NCI-H2029 (cell line): Measurements from ENCODE around the gene PRELID1.
"Not testable (repeated sequence)": the region's sequence is repeated elsewhere in the genome, so short reads cannot be mapped to it uniquely, and the experiment has no call there.

Experiments
- DNase-seq: peaks from one replicate; lab custom pipeline; 2025; lab: John Stamatoyannopoulos, UW

The PRELID1 gene

GRCh38 chr5:177299697-177300096 is 3.9 kb upstream of the PRELID1 start:
- no peak for DNase-seq

DNA sequence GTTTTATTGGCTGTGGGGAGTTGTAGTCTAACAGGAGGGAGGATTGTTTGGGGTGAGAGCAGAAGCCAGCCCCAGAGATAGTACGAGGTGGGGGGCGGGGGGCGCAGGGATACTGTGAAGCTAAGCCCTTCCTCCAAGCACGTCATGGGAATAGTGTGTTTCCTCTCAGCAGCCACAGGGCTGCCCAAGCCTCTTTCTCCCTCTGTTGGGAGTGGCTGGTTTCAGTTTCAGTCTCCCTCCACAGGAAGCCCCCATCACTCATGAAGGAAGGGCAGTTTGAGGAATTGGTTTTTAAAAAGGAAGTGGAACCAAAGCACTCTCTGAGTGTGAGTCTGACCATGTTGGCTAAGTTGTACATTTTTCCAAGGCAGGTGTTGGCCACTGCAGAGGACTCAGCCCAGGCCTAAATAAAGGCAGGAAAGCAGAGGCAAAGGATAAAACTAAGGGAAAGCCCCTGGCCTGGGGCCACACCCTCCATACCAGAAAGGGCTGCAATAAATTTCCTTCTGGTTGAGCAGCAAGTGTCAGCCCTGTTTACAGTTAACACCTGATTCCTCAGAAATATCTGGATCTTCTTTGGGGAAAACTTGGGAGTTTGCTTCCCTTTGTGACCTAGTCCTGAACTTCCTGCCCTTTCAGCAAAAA is 3.2 kb upstream of the PRELID1 start:
- DNase-seq, result no peak

GRCh38 chr5:177300951-177301350 is 2.6 kb upstream of the PRELID1 start:
- no peak for DNase-seq

GRCh38 chr5:177301503-177302165 is 2.0 kb upstream of the PRELID1 start:
- DNase-seq, result peak; percentile 98

- DNase-seq, result no peak
Measured at GRCh38 chr5:177302354-177303110, 1.1 kb upstream of the PRELID1 start.

DNA sequence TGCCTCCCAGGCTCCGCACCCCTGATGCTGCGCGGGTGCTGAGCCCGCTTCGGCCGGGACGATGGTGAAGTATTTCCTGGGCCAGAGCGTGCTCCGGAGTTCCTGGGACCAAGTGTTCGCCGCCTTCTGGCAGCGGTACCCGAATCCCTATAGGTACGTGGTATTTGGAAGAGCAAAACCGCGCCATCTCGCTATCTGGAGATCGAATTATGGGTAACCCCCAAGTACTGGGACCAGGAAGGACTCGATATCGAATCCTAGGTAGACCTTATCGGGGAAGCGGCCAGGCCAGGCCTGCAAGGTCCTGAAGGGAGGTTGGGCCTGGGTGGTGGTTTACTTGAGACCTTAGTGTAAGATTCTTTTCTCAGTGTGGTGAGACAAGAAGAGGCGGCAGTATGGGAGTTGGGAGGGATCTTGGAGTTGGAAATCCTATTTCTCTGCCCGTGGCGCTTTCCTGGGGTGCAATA is 359 bp downstream of the PRELID1 start:
- DNase-seq, result no peak

DNA sequence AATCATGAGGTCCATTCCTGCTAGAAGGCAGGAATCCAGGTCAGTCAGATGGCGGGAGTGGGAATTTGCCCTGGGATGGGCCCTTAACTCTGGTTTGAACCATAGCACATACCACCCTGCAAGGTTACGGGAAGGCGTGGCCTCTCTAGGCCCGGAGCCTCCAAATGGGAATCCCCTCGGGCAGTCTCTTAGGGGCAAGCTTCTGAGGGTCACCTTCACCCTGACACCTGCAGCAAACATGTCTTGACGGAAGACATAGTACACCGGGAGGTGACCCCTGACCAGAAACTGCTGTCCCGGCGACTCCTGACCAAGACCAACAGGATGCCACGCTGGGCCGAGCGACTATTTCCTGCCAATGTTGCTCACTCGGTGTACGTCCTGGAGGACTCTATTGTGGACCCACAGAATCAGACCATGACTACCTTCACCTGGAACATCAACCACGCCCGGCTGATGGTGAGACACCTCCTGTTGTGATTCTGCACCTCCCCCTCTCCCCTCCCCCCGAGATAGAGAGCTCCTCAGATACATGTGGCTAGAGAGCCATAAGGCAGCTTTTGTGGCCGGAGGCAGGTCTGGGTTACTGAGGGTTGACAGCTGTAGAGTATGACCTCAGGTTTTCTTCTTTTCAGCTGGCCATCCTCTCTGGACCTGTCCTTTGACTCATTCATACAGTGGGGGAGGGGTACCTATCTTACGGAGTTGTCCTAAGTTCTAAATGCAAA is 957 bp downstream of the PRELID1 start:
- no peak for DNase-seq

DNA sequence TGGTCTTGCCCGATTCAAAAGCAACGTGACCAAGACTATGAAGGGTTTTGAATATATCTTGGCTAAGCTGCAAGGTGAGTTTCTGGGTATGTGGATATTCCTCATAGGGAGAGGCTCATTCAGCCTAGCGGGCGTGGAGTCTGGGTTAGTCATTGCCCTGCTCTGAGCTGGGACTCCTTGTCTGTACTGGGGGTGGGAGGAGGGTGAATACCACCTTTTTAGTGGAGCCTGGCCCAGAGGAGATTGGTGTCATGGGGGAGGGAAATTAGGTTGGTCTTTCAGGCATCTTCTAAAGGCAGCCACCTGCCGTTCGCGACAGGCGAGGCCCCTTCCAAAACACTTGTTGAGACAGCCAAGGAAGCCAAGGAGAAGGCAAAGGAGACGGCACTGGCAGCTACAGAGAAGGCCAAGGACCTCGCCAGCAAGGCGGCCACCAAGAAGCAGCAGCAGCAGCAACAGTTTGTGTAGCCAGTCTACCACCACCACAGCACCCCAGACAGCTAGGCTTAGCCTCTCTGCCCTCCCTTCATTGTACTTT is 2.6 kb downstream of the PRELID1 start:
- not testable (repeated sequence) for DNase-seq

DNA sequence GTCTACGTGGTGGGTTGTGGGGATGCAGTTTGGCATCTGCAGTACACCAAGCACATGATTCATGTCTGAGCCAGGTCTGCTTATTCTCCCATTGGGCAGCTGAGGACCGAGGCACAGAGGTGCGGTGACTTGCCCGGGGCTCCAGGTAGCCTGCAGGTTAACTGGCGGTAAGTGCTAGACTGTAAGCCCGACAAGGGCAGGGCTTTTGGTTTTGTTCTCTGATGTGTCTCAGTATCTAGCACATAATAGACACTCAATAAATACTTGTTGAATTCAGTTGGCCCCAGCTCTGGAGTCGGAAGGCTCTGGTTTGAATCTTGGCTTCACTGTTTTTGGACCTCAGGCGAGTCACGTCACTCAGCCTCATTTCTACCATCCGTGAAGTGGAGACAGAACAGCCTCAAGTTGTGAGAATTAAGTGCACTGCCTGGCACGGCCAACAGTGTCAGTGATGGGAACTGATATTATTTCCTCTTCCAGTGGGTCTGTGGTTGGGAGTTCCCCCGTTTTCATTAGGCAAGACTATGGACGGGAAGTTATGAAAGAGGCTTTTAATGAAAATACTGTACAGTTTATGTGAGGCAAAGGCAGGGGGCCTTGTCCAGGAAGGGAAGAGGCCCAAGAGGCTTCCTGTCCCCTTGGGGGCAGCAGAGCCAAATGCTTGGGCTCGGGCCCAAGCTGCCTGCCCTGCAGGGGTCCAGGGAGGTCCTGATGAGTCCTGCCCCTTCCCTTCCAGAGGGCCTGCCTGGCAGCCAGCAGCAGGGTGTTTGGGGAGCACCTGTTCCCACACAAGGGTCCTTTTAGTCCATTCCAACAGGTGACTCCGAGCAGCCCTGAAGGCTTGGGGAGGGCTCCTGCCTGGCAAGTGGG is 3.3 kb downstream of the PRELID1 start:
- DNase-seq, result no peak

DNA sequence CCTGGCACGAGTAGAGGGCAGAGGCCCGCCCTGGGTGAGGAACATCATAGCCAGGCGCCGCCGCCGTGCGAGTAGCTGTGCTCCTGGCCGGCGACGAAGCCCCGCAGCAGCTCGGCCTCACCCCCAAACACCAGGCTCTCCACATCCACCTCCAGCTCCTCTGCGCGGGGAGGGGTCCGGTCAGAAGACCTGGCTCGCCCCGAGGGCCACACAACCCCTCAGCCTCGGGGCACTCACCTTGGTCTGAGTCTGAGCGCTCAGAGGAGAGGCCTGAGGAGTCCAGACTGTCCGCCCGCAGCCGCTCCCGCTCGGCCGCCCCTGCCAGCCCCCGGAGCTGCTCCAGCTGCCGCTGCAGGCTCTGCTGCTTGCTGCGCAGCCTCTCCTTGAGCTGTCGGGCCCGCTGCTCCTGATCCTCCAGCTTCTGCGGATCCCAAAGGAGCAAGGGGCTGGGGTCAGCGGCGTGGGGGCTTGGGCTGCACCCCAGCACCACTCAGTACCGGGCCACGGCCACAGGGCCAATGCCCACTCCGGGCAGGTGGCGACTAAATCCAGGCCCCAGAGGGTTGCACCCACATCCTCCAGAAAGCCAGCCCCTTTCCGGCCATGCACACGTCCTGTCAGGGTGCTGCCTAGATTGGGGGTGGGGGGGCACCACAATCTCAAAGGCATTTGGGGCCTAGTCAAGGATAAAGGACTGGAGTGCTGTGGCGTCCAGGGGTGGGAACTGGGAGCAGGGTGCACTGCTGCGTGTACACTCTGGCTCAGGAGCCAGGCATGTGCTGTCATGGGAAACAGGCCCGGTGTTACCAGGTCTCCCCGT is 4.2 kb downstream of the PRELID1 start:
- DNase-seq, result no peak

- DNase-seq, result no peak
Measured at GRCh38 chr5:177308740-177309139, 5.1 kb downstream of the PRELID1 start.

DNA sequence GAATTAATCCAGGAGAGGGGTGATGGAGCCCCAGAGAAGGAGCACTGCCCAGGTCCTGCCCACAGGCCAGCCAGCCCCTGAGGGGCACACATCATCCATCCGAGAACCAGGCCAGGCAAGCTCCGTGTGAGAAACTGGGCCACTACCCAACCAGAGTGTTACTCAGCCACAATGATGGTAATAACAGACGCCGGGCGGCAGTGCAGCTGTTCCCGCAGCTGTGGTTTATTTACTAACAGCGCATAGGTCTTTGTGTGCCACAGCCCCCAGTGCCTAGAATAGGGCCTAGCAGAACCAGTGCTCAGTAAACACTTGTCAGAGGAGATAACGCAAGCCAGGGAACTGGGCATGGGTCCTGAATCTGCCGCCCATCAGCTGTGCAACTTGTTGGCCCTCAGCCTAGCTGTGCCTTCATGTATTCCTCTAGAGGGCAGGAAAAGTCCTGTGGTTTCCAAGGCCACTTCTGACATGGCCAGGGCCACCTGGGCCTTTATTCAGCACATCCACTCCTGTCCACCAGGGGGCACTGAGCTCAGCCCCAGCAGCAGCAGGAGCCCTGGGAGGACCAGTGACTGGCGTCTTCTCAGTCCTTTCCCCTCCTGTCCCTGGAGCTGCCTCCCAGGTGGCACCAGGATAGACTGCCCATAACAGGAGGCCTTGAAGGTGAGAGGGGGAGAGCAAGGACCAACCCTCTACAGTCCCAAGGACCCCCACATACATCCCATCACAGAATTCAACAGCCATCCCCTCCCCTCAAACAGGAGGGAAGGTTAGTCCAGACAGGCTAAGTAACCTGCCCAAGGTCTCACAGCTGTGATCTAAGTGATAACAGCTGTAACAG is 6.0 kb downstream of the PRELID1 start:
- peak; percentile 82 for DNase-seq

DNA sequence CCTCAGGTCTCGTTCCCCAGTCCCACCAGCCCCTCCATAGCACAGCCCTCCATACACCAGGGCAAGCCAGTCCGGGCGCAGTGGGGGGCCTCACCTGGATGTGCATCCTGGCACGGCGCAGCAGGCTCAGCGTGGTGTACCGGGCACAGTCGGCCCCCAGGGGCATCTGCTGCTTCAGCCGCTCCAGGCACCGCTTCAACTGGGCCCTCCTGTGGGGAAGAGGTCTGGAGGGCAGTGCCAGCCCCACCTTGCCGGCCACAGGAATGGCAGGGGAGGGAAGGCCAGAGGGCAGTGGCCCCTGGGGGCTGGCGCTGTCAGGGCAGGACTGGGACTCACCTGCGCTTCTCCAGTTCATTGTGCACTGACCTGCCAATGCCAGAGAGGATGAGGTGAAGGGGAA is 6.7 kb downstream of the PRELID1 start:
- DNase-seq, result no peak

DNA sequence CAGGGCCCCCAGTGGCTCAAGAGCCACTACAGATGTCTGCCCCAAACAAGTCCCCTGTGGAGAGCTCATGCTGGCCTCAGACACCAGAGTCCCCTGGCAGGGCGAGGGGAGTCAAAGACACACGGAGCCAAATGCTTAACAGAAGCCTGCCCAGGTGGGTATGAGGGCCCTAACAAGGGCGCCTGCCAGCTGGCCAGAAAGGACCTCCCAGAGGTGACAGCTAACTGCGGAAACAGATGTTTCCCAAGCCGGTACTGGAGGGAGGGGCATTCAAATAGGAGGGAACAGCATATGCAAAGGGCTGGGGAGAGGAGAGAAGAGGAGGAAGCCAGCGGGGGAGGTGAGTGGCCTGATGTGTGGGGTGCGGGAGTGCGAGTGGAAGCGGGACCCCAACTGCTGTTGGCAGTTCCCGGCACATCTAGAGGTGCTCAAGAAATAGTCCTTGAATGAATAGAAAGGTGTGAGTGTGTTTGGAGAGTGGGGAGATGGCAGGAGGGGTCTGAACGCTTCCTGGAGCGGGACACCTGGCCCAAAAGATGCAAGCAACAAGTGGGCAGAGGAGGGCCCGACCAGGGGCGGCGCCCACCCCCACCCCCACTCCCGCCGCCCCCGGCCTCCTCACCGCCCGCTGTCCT is 7.3 kb downstream of the PRELID1 start:
- DNase-seq, result peak; percentile 75

DNA sequence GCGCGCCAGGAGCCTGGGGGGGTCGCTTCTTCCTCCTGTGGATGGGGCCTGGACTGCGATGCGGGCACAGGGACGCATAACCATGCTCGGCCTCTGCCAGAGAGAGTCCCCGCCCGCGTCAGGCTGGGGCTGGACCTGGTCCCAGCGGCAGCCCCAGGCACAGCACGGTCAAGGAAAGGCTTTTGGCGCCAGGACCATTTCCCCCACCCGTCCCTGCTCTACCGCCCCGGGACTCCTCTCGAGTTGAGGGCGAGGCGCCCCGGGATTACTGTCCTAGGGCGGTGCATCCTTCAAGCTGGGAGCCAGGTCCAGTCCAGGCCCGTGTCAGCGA is 7.8 kb downstream of the PRELID1 start:
- DNase-seq, result no peak

DNA sequence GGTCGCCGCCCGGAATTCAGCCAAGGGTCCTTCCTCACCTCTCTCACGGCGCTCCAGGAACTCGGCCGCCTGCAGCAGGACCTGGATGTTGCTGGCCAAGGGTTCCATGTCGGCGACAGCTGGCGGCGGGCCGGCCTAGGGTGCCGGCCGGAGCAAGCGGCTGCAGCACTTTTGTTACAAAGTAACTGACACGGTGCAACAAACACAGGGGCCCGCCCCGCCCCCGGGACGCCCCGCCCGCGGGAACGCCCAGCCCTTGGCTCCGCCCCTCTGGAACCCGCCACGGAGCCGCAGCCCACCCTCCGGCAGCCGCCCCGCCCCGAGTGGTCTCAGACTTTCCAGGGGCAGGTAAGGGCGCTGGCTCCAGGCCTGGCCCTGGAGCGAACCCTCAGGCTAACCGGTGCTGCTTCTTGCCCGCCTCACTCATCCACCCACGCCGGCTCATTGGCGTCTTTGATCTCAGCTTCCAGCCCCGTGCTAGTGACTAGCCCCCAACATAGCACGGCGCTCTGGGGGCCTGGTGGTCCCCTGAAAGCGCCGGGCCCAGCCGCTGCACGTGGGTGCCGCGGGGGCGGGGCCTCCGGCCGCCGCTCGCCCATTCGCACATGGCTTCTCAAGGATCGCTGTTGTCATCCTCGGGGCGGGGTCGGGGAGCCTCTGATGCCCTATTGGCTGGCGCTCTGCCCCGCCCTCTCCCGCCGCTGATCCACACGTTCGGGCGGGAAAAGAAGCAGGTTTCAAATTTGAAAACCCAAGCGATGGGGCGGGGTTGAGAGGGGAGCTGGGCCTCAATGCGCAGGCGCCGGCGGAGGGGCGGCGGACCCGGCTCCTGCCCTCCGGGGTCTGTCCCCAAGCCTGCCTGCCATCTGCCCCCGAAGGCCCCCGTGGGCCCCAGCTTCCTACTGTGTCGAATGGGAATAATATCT is 8.4 kb downstream of the PRELID1 start, which contains the start of gene MXD3:
Gene MXD3, minus strand, starts transcription at position 176 of the 926 bp plus-strand sequence. Its CDS starts 68 bp downstream, at position 108.
- DNase-seq, result peak; percentile 98

DNA sequence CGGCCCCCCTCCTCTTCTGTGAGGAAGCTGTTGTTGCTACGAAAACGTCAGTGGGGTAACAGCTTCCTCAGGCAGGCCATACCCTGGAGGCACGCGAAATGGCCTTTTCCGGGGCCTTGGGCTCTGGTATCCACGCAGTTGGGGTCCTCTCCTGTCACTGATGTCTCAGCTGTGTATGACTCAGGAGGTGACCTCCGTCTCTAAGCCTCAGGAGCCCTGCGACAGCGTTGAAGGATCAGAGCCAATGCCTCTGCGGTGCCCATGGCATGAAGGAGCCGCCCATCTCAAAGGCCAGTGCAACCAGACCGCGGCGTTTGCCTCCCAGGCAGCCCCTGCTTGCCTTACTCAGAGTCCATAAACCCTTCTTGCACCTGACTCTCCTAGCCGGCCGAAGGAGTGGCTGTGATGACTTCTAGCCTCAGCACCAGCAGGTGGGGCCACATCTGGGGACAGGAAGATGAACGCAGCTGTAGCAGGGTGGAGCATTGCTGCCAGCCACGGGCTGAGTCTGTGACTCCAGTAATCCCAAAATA is 9.1 kb downstream of the PRELID1 start:
- DNase-seq, result no peak
